CD4-positive, alpha-beta T cell treated with Interleukin-15 for 4 hours (primary cell): ENCODE measurements around the gene ELOVL1.
A peak's percentile ranks its signal among the peaks of the same experiment; 100 is the strongest.
"Not testable (repeated sequence)": the region's sequence is repeated elsewhere in the genome, so short reads cannot be mapped to it uniquely, and the experiment has no call there.

Experiments
- DNase-seq: peaks from one replicate; pipeline ENCODE4 v3.0.0-alpha.2; 2020; ENCODE audit warnings: low spot score

The ELOVL1 gene

DNA sequence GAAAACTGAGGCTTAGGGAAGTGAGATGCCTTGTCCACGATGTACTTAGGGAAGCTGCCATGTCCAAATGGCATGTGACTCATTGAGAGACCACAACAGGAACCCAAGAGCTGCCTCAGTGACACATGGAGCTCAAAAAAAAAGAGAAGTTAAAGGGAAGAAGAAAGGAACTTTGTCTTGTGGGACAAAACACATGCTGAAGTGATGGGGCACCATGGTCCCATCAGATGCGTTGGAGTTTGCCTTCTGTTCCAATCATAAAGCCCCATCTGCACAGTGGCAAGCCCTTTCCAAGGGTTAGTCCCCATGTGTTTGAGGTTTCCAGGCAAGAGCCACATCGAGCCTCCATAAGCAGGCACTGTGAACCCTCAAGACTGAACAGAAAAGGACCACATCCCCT lies 13.8 kb upstream of the ELOVL1 start:
- no peak for DNase-seq

DNA sequence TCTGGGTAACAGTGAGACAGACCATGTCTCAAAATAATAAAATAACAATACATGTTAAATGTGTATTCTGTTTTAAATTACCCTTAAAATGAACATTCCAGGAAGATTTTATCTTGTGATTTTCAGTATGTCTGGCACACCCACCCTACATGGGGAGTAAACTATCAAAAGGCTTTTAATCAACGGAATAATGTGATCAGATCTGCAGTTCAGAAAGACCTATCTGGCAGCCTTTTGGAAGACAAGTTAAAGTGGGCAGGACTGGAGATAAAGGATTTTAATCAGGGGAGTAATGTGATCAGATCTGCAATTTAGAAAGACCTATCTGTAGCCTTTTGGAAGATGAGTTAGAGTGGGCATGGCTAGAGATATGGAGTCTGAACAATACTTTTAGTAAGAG lies 11.7 kb upstream of the ELOVL1 start:
- no peak for DNase-seq

GRCh38 chr1:43377831-43378230 lies 10.0 kb upstream of the ELOVL1 start:
- DNase-seq, result no peak

- no peak for DNase-seq
Observed at GRCh38 chr1:43376723-43377235, 9.0 kb upstream of the ELOVL1 start.

- DNase-seq, result no peak
Observed at GRCh38 chr1:43373066-43373940, 5.5 kb upstream of the ELOVL1 start.

- no peak for DNase-seq
Observed at GRCh38 chr1:43372172-43372571, 4.4 kb upstream of the ELOVL1 start.

- DNase-seq, result no peak
Observed at GRCh38 chr1:43370564-43370963, 2.8 kb upstream of the ELOVL1 start.

- not testable (repeated sequence) for DNase-seq
Observed at GRCh38 chr1:43369779-43370178, 2.0 kb upstream of the ELOVL1 start.

DNA sequence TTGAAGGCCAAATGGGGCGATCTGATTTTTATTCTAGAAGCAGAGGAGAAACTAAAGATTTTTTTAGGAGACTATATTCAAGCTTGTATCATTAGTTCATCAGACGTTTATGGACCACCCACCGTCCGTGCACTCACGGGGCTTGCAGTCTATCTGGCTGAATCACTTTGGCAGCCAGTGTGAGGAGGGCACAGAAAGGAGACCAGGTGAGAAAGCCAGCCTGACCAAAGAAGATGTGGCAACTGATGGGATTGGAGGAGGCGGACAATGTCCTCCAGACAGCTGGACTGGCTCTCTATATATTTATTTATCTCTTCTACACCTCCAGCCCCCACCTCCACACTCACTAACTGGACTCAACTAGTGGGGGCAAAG lies 822 bp upstream of the ELOVL1 start:
- DNase-seq, result no peak

GRCh38 chr1:43367026-43367903 lies 546 bp downstream of the ELOVL1 start:
- DNase-seq, result no peak

- DNase-seq, result no peak
Observed at GRCh38 chr1:43366601-43367025, 1.2 kb downstream of the ELOVL1 start.

GRCh38 chr1:43366179-43366578 lies 1.6 kb downstream of the ELOVL1 start:
- no peak for DNase-seq

DNA sequence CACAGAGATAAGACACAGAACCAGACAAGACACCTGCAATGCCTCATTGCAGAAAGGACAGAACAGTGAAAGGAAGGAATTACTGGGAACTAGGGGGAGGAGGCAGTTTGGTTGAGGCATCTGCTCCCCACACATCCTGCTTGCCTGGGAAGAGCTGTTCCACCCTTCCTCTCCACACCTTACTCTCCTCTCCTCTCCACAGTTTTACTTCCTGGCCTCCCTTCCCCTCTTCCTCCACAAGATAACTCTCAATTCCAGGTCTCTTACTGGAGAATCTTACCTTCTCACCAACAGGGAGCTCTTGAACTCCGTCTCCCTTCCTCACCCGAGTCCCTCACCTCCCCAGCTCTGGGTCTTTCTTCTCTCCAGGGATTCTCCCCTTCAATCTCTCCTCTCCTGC lies 2.1 kb downstream of the ELOVL1 start:
- DNase-seq, result no peak

DNA sequence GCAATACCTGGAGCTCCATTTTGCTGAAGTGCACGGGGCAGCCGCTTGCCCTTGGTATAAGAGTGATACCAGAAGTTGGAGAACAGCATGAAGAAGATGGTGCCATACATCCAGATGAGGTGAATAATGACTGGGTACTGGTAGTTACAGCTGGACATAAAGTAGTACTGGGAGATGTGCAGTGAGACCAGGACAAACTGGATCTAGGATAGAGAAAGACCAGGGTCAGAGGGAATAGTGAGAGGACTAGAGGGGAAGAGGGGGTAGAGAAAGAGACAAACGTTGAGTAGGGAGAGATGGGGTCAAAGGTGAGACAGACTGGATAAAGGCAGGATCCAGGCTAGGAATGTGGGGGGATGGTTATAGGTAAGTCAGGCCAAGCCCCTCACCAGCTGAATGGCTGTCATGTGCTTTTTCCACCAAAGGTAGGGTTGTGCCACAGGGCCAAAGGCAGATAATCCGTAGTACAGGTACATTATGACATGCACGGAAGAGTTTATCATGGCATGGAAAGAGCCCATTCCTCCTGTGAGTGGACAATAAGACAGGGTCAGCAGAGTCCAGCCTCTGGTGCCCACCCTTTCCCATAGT lies 3.8 kb downstream of the ELOVL1 start:
- no peak for DNase-seq

DNA sequence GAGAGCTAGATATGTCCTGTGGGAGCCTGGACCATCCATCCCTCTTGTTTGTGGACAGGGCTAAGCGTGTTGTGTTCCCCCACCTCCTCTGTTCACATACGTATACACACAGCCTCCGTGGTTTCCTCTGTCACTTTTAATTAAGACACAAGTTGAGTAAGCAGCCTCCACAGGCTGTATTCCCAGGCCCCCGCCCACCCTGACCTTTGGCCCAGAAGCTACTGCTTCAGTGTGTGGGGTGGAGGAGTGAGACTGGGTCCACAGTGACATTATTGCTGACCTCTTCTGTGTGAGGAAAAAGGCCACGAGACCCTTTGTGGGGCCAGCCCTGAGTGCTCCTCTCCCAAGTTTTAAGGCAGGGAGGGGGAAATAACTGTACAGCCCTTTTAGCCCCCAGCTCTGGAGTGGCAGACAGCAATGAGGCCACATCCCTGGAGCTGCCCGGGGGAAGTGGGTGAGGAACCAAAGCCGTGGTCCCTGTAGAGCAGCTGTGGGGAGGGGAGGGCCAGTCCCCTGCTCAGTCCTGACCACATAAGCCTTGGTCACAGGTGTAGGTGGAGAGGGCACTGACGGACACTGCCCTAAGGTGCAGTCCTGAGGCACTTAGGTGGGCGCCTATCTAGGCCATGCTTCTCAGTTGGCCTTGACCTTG lies 4.4 kb downstream of the ELOVL1 start:
- no peak for DNase-seq

DNA sequence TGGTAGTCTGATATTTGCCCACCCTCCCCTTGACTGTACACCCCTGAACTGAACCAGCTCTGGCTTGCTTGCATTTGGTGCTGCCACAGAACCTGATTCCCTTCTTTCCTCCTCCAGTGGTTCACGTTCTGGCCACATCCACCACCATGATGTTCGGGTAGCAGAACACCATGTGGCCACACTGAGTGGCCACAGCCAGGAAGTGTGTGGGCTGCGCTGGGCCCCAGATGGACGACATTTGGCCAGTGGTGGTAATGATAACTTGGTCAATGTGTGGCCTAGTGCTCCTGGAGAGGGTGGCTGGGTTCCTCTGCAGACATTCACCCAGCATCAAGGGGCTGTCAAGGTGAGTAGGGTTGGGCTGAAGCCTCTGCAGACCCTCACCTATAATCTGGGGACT lies 7.2 kb downstream of the ELOVL1 start:
- DNase-seq, result no peak

GRCh38 chr1:43359696-43360095 lies 8.1 kb downstream of the ELOVL1 start:
- DNase-seq, result no peak

DNA sequence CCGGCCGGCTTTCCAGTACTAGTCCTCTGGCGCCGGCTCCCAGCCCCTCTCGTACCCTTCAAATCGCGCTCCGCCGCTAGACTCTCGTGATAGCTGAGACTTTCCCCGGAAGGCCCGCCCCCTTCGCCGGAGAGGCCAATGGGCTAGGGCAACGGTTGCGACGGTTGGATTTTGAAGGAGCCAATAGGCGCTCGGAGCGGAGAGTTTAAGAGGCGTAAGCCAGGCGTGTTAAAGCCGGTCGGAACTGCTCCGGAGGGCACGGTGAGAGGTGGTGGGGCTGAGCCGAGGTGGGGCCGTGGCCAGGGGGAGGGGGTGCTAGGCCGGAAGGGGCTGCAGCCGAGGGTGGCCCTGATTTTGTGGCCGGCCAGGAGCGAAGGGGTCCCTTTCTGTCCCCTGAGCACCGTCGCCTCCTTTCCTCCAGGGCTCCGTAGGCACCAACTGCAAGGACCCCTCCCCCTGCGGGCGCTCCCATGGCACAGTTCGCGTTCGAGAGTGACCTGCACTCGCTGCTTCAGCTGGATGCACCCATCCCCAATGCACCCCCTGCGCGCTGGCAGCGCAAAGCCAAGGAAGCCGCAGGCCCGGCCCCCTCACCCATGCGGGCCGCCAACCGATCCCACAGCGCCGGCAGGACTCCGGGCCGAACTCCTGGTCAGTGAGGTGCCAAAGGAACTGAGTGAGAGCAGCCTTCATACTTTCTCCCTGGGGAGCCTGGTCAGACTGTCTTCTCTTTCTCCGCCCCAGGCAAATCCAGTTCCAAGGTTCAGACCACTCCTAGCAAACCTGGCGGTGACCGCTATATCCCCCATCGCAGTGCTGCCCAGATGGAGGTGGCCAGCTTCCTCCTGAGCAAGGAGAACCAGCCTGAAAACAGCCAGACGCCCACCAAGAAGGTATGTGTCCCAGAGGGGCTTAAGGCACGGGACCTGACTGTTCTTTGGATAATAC lies 8.8 kb downstream of the ELOVL1 start, which contains the start of gene CDC20:
TSS of gene CDC20 (plus strand) at position 236 of the 948 bp plus-strand sequence. CDS start at position 471, 235 bp downstream.
- peak; percentile 97 for DNase-seq

GRCh38 chr1:43358121-43358745 lies 9.6 kb downstream of the ELOVL1 start:
- DNase-seq, result peak; percentile 12

DNA sequence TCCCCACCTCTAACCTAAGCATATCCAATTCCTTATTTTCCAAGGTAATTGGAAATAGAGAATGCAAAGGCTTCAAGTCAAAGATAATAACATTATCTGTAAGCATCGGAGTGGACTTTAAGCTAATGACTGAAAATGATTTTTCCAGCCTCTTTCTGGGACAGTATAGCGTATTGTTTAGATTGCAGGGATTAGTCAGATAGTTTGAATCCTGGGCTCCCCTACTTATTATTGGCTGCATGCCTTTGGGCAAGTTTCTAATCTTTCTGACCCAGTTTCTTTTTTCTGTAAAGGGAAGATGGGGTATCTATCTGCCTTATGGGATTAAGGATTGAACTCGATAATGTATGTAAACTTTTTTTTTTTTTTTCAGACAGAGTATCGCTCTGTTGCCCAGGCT lies 10.6 kb downstream of the ELOVL1 start:
- DNase-seq, result no peak
